NCI-H2171 treated with DMSO at 0.1 percent for 48 hours (cell line): ENCODE measurements around the gene ZBTB49.

Source experiments
- DNase-seq: peaks from one replicate; lab custom pipeline; 2025; lab: John Stamatoyannopoulos, UW

Gene ZBTB49

DNA sequence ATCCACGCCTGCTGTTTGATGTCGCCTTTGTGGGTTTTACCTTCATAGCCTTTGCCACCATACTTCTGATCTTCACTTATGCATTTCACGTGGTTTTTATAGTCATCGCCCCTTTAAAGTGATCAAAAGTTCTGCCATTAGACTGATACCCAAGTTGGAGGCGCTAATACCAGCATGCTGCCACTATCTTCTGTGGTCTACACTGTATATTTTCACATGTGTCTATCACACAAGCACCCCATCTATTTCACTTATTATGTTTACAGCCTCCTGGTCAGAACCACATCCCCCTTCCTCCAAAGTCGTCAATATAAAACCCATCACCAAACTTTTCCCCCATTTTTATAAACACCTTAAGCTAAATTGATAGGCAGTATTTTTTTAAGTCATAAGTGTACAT, 8.3 kb upstream of the ZBTB49 start:
- DNase-seq, result no peak

DNA sequence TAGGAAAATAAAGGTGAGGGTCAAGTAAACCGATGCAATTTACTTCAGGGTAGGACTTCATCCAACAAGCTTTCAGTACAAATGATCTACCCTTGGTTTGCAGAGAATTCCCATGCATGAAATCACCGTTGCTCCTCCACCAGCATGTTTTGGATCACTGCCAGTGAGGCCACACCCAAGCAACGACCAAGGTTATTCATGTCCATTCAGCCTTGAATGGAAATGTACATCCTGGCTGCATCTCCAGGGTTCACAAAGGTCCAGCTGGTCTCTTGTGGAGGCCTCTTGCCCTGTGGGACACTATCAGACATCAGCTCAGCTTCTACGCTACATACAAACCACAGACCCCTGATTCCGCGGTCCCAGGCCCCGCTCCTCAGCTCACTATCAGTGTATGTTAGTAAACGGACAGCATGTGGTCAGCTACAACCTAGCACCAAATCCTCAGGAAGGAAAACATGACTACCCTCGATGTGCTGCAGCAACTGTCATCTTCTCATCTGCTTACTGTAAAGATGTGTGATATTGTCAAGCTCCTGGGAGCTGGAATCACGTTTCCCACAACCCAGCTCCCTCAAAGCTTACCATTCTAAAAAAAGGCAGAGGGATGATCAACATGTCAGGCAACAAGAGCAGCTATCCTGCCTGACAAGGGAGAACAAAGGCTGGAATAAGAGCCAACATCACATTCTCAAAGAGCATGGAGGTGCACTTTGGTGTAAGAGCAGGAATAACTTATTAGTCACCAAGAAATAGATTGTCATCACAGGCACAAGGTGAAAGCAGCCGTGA, 5.0 kb upstream of the ZBTB49 start:
- DNase-seq, result no peak

DNA sequence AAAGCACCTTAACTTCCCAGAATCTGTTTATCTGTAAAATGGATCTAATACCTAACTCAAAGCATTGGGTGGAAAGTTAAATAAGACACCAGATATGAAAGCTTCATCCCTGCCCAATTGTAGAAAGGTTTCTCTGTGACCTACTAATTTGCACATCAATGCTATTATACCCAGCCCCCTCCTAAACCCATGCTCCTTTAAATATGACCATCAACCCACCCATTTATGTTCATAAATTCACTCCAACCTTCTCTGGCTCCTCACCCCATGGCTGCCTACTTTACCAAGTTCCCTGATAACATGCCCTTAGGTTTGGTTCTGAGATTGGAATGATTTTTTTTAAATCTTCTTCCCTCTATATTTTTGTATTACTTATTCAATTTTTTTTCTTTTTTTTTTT, 2.0 kb upstream of the ZBTB49 start:
- DNase-seq, result no peak

DNA sequence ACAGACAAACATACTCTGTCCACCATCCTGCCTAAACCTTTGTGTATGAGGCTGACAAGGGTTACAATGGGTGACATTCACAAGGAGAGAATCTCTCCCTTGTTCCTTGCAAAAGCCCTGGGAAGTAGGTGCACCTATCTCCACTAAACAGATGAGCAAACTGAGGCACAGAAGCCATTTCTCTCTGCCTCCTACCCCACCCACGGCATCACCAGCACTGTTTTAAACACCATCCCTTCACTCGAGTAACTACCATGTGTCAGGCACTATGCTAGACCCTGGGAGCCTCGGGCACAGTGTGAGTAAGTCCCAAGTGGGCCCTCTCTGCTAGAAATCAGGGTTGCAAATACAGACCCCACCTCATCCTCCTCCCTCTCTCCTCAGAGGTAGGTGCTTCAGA, 996 bp upstream of the ZBTB49 start:
- DNase-seq, result no peak

DNA sequence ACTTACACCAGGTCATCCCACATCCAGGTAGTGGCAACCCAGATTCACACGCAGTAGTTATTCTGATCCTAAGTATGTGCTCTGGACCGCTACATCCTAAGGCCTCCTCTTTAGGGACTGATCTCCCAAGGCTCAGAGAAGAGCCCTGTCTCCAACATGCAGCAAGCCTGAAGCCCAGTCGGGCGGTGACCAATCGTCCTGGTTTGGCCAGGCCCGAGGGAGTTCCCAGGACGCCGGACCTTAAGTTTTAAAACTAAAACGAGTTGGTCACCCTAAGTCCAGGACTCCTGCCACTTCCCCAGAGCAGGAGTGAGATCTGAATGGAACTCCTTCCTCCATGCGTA, 482 bp upstream of the ZBTB49 start:
- no peak for DNase-seq

DNA sequence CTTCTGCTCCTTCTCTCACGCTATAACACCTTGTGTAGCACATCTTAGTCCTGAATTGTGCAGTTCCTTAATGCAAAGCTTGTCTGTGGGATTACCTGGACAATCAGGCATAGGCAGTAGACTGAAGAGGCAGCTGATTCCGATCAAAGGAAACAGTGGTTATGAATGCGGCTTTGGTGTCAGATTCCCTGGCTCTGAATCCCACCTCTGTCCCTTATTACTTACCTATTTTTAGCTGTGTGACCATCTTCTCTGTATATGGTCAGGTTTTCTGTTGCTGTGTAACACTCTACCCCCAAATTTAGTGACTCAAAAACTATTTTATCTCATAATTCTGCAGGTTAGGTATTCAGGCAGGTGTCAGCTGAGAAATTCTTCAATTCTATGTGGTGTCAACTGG, 3.2 kb downstream of the ZBTB49 start:
- DNase-seq, result no peak

DNA sequence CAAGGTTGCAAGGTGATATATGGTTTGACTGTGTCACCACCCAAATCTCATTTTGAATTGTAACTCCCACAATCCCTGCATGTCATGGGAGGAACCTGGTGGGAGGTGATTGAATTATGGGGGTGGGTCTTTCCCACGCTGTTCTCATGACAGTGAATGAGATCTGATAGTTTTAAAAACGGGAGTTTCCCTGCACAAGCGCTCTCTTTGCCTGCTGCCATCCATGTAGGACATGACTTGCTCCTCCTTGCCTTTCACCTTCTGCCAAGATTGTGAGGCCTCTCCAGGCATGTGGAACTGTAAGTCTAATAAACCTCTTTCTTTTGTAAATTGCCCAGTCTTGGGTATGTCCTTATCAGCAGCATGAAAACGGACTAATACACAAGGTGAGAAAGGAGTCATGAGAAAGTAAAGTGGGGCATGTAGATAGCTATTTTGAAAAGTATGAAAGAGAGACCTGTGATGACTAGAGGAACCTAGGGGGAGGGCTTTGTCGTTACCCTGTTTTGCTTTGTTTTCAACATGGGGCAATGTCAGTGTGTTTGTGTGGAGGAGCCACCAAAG, 6.3 kb downstream of the ZBTB49 start:
- DNase-seq, result no peak

DNA sequence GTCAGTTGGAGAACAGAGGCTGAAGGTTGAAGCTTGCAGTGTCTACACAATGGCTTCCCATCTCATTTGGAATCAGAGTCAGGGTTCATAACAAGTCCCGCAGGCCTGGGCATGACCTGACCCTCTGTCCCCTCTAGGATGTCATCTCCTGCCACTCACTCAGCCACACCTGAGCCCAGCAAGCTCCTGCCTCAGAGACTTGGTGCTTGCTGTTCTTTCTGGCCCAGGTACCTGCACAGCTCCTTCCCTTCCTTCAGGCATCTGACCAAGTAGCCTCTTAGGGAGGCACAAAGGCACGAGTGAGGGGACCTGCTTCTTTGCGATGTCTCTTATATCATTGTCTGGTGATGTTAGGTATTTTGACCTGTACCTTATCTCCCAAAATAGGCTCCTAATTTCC, 9.0 kb downstream of the ZBTB49 start:
- DNase-seq, result no peak

DNA sequence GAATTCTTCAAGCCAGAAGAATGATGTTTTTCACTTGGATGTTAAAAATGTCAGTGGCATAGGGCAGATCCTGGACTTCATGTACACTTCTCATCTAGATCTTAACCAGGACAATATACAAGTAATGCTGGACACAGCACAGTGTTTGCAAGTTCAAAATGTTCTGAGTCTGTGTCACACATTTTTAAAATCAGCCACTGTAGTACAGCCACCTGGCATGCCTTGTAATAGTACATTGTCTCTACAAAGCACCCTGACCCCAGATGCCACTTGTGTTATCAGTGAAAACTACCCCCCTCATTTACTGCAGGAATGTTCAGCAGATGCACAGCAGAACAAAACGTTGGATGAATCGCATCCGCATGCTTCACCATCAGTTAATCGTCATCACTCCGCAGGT, 11.9 kb downstream of the ZBTB49 start:
- DNase-seq, result no peak

DNA sequence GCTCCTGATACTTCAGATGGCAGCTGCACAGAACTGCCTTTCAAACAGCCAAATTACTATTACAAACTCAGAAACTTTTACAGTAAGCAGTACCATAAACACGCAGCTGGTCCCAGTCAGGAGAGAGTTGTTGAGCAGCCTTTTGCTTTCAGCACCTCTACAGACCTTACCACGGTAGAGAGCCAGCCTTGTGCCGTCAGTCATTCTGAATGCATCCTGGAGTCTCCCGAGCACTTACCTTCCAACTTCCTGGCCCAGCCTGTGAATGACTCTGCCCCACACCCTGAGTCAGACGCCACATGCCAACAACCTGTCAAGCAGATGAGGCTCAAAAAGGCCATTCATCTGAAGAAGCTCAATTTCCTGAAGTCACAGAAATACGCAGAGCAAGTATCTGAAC, 12.4 kb downstream of the ZBTB49 start:
- no peak for DNase-seq

DNA sequence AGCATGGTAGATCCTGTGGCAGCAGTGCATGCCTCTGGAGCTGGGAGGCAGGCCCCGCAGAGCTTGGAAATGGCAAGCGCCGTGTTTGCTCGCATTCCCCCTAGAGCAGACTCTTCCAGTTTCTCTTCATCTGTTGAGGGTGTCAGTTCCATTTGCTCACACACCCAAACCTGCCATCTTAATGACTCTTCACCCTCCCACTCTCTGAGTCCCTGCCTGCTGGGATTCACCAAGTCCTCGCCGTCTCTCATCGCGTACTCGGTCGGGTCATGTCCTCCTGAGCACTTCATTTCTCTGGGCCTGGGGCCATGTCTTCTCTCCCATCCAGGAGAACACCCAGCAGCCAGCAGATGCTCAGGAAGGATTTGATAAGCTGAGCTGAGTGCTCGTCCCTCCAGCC, 16.9 kb downstream of the ZBTB49 start:
- no peak for DNase-seq

DNA sequence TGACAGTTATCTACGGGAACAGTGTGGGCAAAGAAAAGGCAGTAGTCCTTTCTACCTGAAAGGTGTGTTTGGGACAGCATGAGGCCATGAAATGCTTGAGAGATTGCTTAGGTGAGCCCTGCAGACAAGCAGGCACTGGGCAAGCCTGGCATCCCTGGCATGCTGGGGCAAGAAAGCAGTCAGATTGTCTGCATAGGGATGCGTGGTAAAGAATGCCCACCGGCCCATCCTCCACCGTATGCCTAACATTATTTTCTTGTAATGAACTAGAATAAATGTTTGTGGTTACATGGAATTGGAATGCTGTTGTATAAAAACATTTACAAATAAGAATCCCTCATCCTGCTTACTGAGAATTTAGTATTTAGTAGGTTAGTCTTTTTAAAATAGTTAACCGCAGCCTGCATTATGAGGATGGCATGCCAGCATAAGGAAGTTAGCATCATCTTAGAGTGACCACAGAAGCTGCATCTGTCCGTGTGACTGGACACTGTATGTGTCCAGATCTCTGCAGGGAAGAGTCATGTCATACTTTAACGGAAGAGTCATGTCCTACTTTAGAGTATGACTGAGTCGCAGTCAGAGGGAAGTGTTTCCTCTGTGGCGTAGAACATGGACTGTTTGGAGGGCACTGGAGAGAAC, 18.9 kb downstream of the ZBTB49 start:
- no peak for DNase-seq

DNA sequence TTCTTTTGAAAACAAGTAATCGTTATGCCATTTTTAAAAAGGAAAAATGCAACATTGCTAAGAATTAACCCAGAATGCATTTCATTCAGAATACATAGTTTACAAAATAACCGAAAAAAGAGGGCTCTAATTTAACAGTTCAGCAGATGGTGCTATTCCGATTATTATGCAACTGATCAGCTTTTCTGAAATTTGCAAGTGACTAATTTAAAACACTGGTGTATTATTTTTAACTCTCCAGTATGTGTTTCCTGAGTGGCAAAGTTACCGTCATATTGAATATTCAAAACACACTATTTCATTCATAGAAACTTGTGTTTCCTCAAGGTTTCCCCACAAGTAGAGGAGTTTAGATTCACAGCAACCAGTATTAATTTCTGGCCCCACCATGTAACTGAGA, 21.1 kb downstream of the ZBTB49 start:
- no peak for DNase-seq

DNA sequence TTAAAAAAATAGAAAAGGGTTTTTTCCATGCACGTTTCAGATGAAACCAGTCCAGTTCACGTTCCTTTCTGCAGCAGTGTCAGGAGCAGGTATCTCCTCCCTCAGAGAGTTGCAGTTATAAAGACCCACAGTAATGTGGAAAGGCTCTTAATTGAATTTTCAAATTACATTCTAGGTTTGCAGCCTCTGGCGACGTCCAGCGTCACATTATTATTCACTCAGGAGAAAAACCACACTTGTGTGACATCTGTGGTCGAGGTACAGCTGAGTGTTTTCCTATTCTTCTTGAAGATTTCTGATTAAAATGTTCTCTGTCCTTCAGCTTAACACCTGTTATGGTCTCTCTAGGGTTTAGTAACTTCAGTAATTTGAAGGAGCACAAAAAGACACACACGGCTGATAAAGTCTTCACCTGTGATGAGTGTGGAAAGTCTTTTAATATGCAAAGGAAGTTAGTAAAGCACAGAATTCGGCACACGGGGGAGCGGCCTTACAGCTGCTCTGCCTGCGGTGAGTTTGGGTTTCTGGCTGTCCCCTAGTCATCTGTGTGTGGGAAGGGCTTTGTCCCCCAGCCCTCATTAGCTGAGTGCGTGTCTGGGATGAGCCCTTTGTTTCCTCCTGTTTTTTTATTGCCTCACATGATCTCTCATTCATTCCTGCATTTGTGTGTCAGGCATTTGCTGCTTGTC, 25.6 kb downstream of the ZBTB49 start:
- no peak for DNase-seq

DNA sequence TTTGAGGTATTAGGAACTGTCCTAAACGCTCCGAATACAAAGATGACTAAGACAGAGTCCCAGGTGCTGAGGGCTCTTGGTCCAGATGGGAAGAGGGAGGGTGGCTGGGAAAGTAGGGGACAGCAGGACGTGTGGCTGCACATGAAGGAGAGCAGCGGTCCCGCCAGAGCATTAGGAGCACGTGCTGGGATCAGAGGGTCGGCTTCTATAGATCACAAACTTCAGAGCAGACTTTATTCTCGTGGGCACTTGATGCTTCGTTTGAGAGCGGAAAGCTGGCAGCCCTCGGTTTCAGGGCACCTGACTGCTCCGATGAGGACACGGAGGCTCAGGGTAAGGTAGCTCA, 26.1 kb downstream of the ZBTB49 start:
- DNase-seq, result no peak

DNA sequence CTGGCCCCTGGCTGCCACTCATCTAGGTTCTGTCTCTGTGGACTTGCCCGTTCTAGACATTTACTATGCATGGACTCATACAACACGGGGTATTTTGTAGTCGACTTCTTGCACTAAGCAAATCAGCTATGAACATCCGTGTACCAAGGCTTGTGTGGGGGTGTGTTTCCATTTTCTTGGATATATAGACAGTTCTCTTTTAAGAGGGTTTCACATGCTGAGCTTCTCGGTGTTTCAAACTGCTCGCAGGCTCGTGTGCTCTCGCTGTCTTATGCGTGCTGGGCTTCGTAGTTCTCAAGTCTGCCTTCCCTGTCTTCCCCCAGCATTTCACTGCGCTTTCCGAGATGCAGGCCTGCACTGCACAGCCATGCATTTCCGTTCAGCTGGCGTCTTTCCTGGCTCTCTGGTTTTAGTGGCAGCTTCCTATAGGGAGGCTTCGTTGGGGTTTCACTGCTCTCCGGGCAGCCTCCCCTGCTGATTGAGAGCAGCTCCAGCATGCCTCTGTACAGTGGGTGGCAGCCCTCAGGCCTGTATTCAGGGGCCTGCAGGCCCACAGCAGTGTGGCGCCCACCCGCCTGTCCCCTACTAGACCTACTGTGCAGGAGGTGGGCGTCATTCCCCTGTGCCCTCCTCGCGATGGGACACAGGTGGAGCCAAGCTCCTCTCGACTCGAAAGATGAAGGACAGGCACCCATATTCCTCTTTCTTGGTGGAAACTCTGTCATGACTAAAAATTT, 27.6 kb downstream of the ZBTB49 start:
- DNase-seq, result no peak

DNA sequence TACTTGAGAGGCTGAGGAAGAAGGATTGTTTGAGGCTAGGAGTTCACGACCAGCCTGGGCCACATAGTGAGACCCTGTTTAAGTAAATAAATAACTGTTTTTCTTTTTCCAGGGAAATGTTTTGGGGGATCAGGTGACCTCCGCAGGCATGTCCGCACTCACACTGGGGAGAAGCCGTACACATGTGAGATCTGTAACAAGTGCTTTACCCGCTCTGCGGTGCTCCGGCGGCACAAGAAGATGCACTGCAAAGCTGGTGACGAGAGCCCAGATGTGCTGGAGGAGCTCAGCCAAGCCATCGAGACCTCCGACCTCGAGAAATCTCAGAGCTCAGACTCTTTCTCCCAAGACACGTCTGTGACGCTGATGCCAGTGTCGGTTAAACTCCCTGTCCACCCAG, 30.5 kb downstream of the ZBTB49 start:
- no peak for DNase-seq

DNA sequence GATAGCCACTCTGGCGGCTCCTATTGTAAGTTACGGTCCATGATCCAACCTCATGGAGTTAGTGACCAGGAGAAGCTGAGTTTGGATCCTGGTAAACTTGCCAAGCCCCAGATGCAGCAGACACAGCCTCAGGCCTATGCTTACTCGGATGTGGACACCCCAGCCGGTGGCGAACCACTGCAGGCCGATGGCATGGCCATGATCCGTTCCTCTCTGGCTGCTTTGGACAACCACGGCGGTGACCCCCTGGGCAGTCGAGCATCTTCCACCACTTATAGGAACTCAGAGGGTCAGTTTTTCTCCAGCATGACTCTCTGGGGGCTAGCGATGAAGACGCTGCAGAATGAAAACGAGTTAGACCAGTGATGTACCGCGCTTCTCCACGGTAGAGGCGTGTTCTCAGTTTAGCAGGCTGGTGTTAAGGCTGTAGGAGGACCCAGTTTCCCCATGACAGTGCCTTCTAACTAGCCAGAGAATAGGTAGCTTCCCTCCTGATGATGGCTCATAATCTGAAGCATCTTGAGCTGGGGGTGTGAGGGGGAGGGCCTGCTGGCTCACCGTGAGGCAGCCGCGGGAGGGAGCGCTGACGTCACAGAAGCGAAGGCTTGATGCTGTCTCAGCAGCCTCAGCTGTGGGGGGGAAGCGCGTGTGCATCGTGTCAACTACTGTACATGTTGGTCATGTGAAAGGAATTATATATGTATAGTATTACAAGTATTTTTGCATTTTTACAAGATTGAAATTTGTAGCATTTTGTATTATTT, 31.1 kb downstream of the ZBTB49 start:
- no peak for DNase-seq

DNA sequence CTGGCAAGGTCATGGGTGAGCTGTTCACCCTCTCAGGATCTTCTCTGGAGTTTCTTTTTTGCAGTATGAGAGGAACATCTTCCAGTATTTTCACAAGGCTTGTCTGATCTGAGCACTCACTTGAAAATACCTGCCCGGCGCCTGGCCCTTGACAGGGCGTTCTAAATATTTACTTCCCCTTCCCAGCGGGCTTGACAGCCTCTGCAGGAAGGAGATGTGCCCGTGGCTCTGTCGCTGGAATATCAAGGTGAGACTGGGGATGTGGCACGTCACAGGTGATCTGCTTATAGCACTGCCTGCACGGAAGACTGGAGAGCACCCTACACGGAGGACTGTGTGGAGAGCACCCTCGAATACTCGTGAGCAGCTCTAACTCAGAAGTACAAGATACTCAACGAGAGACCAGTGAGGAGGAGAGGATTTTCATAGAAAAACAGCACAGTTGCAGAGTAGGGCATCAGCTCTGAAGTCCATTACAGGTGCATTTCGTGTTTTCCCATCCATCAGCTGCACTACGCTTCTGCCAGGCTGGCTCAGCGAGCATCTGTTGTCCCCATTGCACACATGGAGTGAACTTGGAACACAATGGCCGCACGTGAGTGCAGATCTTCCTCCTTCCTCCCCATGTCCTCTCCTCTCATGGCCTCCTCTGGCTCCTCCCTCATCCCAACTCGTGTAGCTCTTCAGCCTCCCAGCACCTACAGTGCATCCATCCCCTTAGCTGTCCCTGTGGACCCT, 32.1 kb downstream of the ZBTB49 start:
- DNase-seq, result no peak

DNA sequence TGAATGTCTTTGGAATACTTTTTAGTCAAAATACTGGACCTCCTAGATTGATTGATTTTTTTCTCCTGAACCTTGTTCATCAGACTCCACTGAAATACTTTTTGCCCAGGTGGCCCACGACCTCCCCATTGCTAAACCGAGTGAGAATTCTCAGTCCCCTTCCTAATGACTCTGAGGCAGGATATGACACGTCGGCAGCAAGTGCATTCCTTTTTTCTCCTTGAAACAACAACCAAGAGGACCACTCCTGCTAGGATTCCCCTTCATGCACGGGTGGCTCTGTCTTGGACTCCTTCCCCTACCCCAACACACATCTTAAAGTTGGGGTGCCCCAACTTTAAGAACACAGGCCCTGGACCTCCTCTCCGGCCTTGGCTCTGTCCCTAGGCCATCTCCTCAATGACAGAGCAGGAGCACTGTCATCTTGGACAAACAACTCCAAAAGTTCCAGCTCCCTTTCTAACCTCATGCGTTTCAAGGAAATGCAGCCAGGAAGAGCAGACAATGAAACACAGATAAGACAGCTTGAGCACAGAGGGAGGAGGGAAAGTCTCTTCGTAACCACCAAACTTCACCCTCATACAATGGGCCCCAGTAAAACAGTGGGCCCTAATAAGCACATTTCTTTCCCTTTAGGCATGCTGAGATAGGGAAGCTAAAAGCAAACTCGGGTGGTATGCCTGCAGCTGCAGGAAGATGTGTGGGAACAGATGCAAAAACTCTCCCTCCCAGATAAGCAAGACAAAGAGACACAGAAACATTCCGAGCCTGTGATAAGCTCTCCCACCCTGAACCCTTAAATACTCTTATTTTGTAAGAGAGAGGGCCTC, 33.9 kb downstream of the ZBTB49 start:
- no peak for DNase-seq
